Stomach (tissue), 9 donors: ENCODE results near the gene DNAJC15. TPM values are rescaled to one million over a fixed set of nuclear protein-coding genes. Genes with fewer than 3 reads are reported as not detected.
A peak's percentile ranks its signal among the peaks of the same experiment; 100 is the strongest.

ENCODE experiments used
- DNase-seq, 2 donors: peaks; one replicate each; pipeline versions ENCODE4 v3.0.0 to v3.0.0-alpha.2; 2013 to 2019
- H3K27ac ChIP-seq, 5 donors: fragments of 200-600 bp in 4 of 5; sonication (generic) in 4 of 5; one replicate each; pipeline ENCODE4 v1.5.1; 2013 to 2019; ENCODE audit warnings: mild to moderate bottlenecking in 1 of 5, moderate library complexity in 1 of 5
- H3K27me3 ChIP-seq, 3 donors: fragments of 200-600 bp; sonication (generic); one replicate each; pipeline ENCODE4 v1.5.1; 2017 to 2019; ENCODE audit warnings: mixed run types in 1 of 3
- H3K36me3 ChIP-seq, 4 donors: fragments of 200-600 bp; sonication (generic); 1 replicate in 3 of 4; 2 replicates in 1 of 4; pipeline ENCODE4 v1.5.1; 2016 to 2019
- H3K4me1 ChIP-seq, 4 donors: fragments of 200-600 bp; sonication (generic); one replicate each; pipeline ENCODE4 v1.5.1; 2016 to 2019
- H3K4me3 ChIP-seq, 4 donors: fragments of 200-600 bp; sonication (generic) in 3 of 4; one replicate each; pipeline ENCODE4 v1.5.1; 2016 to 2019; ENCODE audit warnings: mild to moderate bottlenecking in 1 of 4
- H3K9me3 ChIP-seq, 4 donors: fragments of 200-600 bp; sonication (generic); one replicate each; pipeline ENCODE4 v1.5.1; 2016 to 2019
- CTCF ChIP-seq, 7 experiments: fragments of 450-650 bp in 4 of 7; fragments of 200-600 bp in 3 of 7; sonication (generic) in 3 of 7; IDR thresholded peaks; one replicate each; pipeline ENCODE4 v1.5.1; 2016 to 2019; ENCODE audit warnings: antibody characterized with exemption in 7 of 7, control low read depth in 2 of 7, mild to moderate bottlenecking in 1 of 7
- EP300 ChIP-seq: sonication (generic); formaldehyde crosslinking; IDR thresholded peaks from one replicate; pipeline ENCODE4 v1.6.1; 2017; ENCODE audit warnings: antibody characterized with exemption
- POLR2A ChIP-seq, 4 donors: fragments of 450-650 bp; IDR thresholded peaks; one replicate each; pipeline ENCODE4 v1.6.1; 2016; ENCODE audit warnings: antibody characterized with exemption in 4 of 4, control low read depth in 2 of 4, mild to moderate bottlenecking in 1 of 4, moderate library complexity in 1 of 4
- POLR2AphosphoS5 ChIP-seq, 3 donors: sonication (generic); formaldehyde crosslinking; IDR thresholded peaks; one replicate each; pipeline ENCODE4 v1.6.1; 2016; ENCODE audit warnings: antibody characterized with exemption in 3 of 3
- WGBS, 5 donors: extraction: QIAGEN DNeasy Blood & Tissue Kit in 3 of 5; methylation state at CpG; one replicate each; pipeline versions ENCODE4 v1.1.5 to v1.1.7; 2013 to 2018; 5-methylcytosine and 5-hydroxymethylcytosine counted together
- intact Hi-C: fragments of 100-400 bp; cut with DNase I; formaldehyde crosslinking; loops from one replicate; pipeline ENCODE4 v1.15.1; 2023; ENCODE audit warnings: low total_unique reads
- polyA plus RNA-seq, 3 donors: library from polyadenylated mRNA; stranded (reverse); fragments of 200-250 nt; gene quantifications; one replicate each; pipeline ENCODE4 v1.2.3, GENCODE V29; 2013
- total RNA-seq, 5 donors: library from RNA; depleted of rRNA; stranded (reverse); fragments of >200 nt; gene quantifications; one replicate each; pipeline versions ENCODE4 v1.1.0 to v1.2.3, GENCODE V29; 2014 to 2016
- donor health status: healthy with polysubstance abuse.
- donor health status: Bipolar disorder and iron deficiency.
- donor health status: healthy.

The DNAJC15 gene
- total and polyA plus RNA-seq, 8 donors, result 4.5 to 19.3 (median 10.7) TPM

- TF ChIP-seq POLR2A (IDR thresholded peaks at IDR 0.05) (no peak), POLR2AphosphoS5 (IDR thresholded peaks at IDR 0.05) (no peak), CTCF (IDR thresholded peaks at IDR 0.05) (no peak), EP300 (no peak)
- Histone ChIP-seq H3K27me3 (no peaks in the 10 kb centered on the region), H3K4me1 (peaks cover 14 to 29% (median 24%) of the 10 kb centered on the region in 4 donors), H3K9me3 (no peaks in the 10 kb centered on the region), H3K36me3 (no peaks in the 10 kb centered on the region), H3K27ac (peak overlapping the region in 4 of 5 donors; percentile 80 to 98 (median 92)), H3K4me3 (peak overlapping the region; percentile 63 to 79 (median 72))
- intact Hi-C loops, result no loop called here
- DNase-seq, result no peak
- 16 to 33% (median 20%) methylated on average over 4 of the region's 4 CpGs for WGBS, 5 donors
Observed at GRCh38 chr13:42992764-42993122, 30.6 kb upstream of the DNAJC15 start.

- no peak overlapping the region for H3K4me3 ChIP-seq
- H3K36me3 ChIP-seq, result no peaks in the 10 kb centered on the region
- intact Hi-C loops, result no loop called here
- DNase-seq, result no peak
- no peak overlapping the region for H3K27ac ChIP-seq
- H3K27me3 ChIP-seq, result no peaks in the 10 kb centered on the region
- peaks cover 14 to 26% (median 24%) of the 10 kb centered on the region in 4 donors for H3K4me1 ChIP-seq
- no peak for TF ChIP-seq EP300
- no peak for TF ChIP-seq CTCF (IDR thresholded peaks at IDR 0.05)
- TF ChIP-seq POLR2A (IDR thresholded peaks at IDR 0.05), result no peak
- TF ChIP-seq POLR2AphosphoS5 (IDR thresholded peaks at IDR 0.05), result no peak
- 95 to 100% (median 100%) methylated on average over 1 of the region's 1 CpG for WGBS, 5 donors
- no peaks in the 10 kb centered on the region for H3K9me3 ChIP-seq
Observed at GRCh38 chr13:42994878-42995277, 28.5 kb upstream of the DNAJC15 start.

- intact Hi-C loops, result no loop called here
- H3K36me3 ChIP-seq, result no peaks in the 10 kb centered on the region
- H3K27ac ChIP-seq, result no peak overlapping the region
- no peak overlapping the region for H3K4me3 ChIP-seq
- 69 to 87% (median 83%) methylated on average over 3 of the region's 3 CpGs for WGBS, 5 donors
- TF ChIP-seq POLR2A (IDR thresholded peaks at IDR 0.05) (no peak), POLR2AphosphoS5 (IDR thresholded peaks at IDR 0.05) (no peak), CTCF (IDR thresholded peaks at IDR 0.05) (no peak), EP300 (no peak)
- peaks cover 2 to 10% (median 8%) of the 10 kb centered on the region in 4 donors for H3K4me1 ChIP-seq
- H3K9me3 ChIP-seq, result no peaks in the 10 kb centered on the region
- DNase-seq, result no peak
- H3K27me3 ChIP-seq, result no peaks in the 10 kb centered on the region
Observed at GRCh38 chr13:42996584-42996983, 26.8 kb upstream of the DNAJC15 start.

- intact Hi-C loops, result no loop called here
- H3K4me1 ChIP-seq, result peaks cover 0 to 8% (median 7%) of the 10 kb centered on the region in 4 donors
- DNase-seq, result no peak
- 61 to 78% (median 75%) methylated on average over 2 of the region's 2 CpGs for WGBS, 5 donors
- TF ChIP-seq CTCF (IDR thresholded peaks at IDR 0.05), result no peak
- no peak for TF ChIP-seq EP300
- no peak for TF ChIP-seq POLR2AphosphoS5 (IDR thresholded peaks at IDR 0.05)
- no peak for TF ChIP-seq POLR2A (IDR thresholded peaks at IDR 0.05)
- H3K27me3 ChIP-seq, result no peaks in the 10 kb centered on the region
- H3K36me3 ChIP-seq, result no peaks in the 10 kb centered on the region
- no peaks in the 10 kb centered on the region for H3K9me3 ChIP-seq
- no peak overlapping the region for H3K4me3 ChIP-seq
- no peak overlapping the region for H3K27ac ChIP-seq
Observed at GRCh38 chr13:42997381-42997780, 26.0 kb upstream of the DNAJC15 start.
